Liver (tissue), 9 donors: ENCODE measurements around the gene NISCH. TPM values are rescaled to one million over a fixed set of nuclear protein-coding genes. Genes with fewer than 3 reads are reported as not detected.

Experiments used
- DNase-seq: peaks from one replicate; pipeline ENCODE4 v3.0.0-alpha.2; 2017; ENCODE audit warnings: low spot score
- H3K27ac ChIP-seq, 2 donors: one replicate each; pipeline ENCODE4 v1.7.0; 2013; ENCODE audit warnings: inconsistent platforms in 2 of 2, low read length in 2 of 2, control low read depth in 1 of 2, low read depth in 1 of 2, mild to moderate bottlenecking in 1 of 2
- H3K27me3 ChIP-seq, 4 donors: one replicate each; pipeline versions ENCODE4 v1.6.1 to v1.7.0; 2013; ENCODE audit warnings: low read length in 3 of 4, inconsistent platforms in 1 of 4, mild to moderate bottlenecking in 1 of 4, moderate library complexity in 1 of 4; ENCODE audit not compliant: control insufficient read depth in 4 of 4, insufficient read depth in 4 of 4
- H3K36me3 ChIP-seq, 4 donors: one replicate each; pipeline versions ENCODE4 v1.6.1 to v1.7.0; 2013; ENCODE audit warnings: low read length in 3 of 4, mild to moderate bottlenecking in 3 of 4, low read depth in 1 of 4, moderate library complexity in 1 of 4; ENCODE audit not compliant: control insufficient read depth in 4 of 4, insufficient read depth in 3 of 4
- H3K4me1 ChIP-seq, 4 donors: one replicate each; pipeline versions ENCODE4 v1.6.1 to v1.7.0; 2013; ENCODE audit warnings: low read length in 3 of 4, mild to moderate bottlenecking in 3 of 4, moderate library complexity in 1 of 4; ENCODE audit not compliant: control insufficient read depth in 4 of 4, insufficient read depth in 4 of 4
- H3K4me3 ChIP-seq, 3 donors: one replicate each; pipeline versions ENCODE4 v1.6.1 to v1.7.0; 2013; ENCODE audit warnings: low read length in 3 of 3, control low read depth in 1 of 3, low read depth in 1 of 3, mild to moderate bottlenecking in 1 of 3
- H3K9ac ChIP-seq, 2 donors: one replicate each; pipeline ENCODE4 v1.7.0; 2013; ENCODE audit warnings: low read length in 2 of 2, mild to moderate bottlenecking in 2 of 2, moderate library complexity in 2 of 2, control low read depth in 1 of 2, low read depth in 1 of 2
- H3K9me3 ChIP-seq, 4 donors: one replicate each; pipeline versions ENCODE4 v1.6.1 to v1.7.0; 2013; ENCODE audit warnings: low read length in 3 of 4; ENCODE audit not compliant: control insufficient read depth in 4 of 4
- EGR1 ChIP-seq, 2 donors: IDR thresholded peaks; 2 replicates each; pipeline ENCODE4 v1.6.1; 2016 to 2018; ENCODE audit warnings: antibody characterized with exemption in 2 of 2, low read depth in 2 of 2
- FOXA1 ChIP-seq: IDR thresholded peaks from 2 replicates; pipeline ENCODE4 v1.6.1; 2016; ENCODE audit warnings: antibody characterized with exemption
- FOXA2 ChIP-seq: IDR thresholded peaks from 2 replicates; pipeline ENCODE4 v1.6.1; 2016; ENCODE audit warnings: antibody characterized with exemption
- GABPA ChIP-seq, 2 donors: IDR thresholded peaks in 1 of 2; conservative IDR thresholded peaks in 1 of 2; 2 replicates each; pipeline ENCODE4 v1.6.1; 2016; ENCODE audit warnings: antibody characterized with exemption in 2 of 2, mild to moderate bottlenecking in 1 of 2, moderate library complexity in 1 of 2
- HNF4A ChIP-seq, 2 donors: conservative IDR thresholded peaks; 2 replicates each; pipeline ENCODE4 v1.6.1; 2016; ENCODE audit warnings: antibody characterized with exemption in 2 of 2, mild to moderate bottlenecking in 2 of 2
- HNF4G ChIP-seq: IDR thresholded peaks from 2 replicates; pipeline ENCODE4 v1.6.1; 2016; ENCODE audit warnings: antibody characterized with exemption
- JUND ChIP-seq, 2 donors: IDR thresholded peaks; 2 replicates each; pipeline ENCODE4 v1.6.1; 2016; ENCODE audit warnings: antibody characterized with exemption in 2 of 2
- RAD21 ChIP-seq, 2 donors: IDR thresholded peaks; 2 replicates each; pipeline ENCODE4 v1.6.1; 2016; ENCODE audit warnings: antibody characterized with exemption in 2 of 2, mild to moderate bottlenecking in 2 of 2
- RXRA ChIP-seq, 2 donors: IDR thresholded peaks; 2 replicates each; pipeline ENCODE4 v1.6.1; 2017 to 2018; ENCODE audit warnings: antibody characterized with exemption in 2 of 2, mild to moderate bottlenecking in 1 of 2
- SP1 ChIP-seq: IDR thresholded peaks from 2 replicates; pipeline ENCODE4 v1.6.1; 2018; ENCODE audit warnings: antibody characterized with exemption, mild to moderate bottlenecking
- TAF1 ChIP-seq: conservative IDR thresholded peaks from 2 replicates; pipeline ENCODE4 v1.6.1; 2016; ENCODE audit warnings: antibody characterized with exemption, mild to moderate bottlenecking
- YY1 ChIP-seq: IDR thresholded peaks from 2 replicates; pipeline ENCODE4 v1.6.1; 2016; ENCODE audit warnings: antibody characterized with exemption, mild to moderate bottlenecking
- WGBS: extraction: QIAGEN DNeasy Blood & Tissue Kit; methylation state at CpG from one replicate; pipeline ENCODE4 v1.1.7; 2013; 5-methylcytosine and 5-hydroxymethylcytosine counted together
- polyA plus RNA-seq, 2 donors: library from polyadenylated mRNA; stranded (reverse) in 1 of 2; unstranded in 1 of 2; fragments of 200-250 nt in 1 of 2; fragments of >200 nt in 1 of 2; fragmentation: Nextera tagmentation in 1 of 2; extraction: Ambion mirVana in 1 of 2; gene quantifications; one replicate each; pipeline versions ENCODE4 v1.2.1 to v1.2.3, GENCODE V29; 2013 to 2015
- total RNA-seq, 2 donors: library from RNA; depleted of rRNA; stranded (reverse); fragments of >200 nt; gene quantifications; one replicate each; pipeline ENCODE4 v1.2.3, GENCODE V29; 2014
- TF ChIP-seq, protein P1 (sequence below): IDR thresholded peaks from 2 replicates; pipeline ENCODE4 v1.6.1; 2016; ENCODE audit warnings: antibody characterized with exemption
- TF ChIP-seq, protein P2 (sequence below): fragments of 150-350 bp; IDR thresholded peaks from 2 replicates; pipeline ENCODE4 v1.5.1; 2017; ENCODE audit warnings: improper control_type of control experiment, low read depth, low read length; ENCODE audit not compliant: missing input control
- TF ChIP-seq, protein P3 (sequence below): IDR thresholded peaks from 2 replicates; pipeline ENCODE4 v1.6.1; 2016; ENCODE audit warnings: antibody characterized with exemption
- TF ChIP-seq, protein P4 (sequence below): IDR thresholded peaks from 2 replicates; pipeline ENCODE4 v1.6.1; 2016; ENCODE audit warnings: antibody characterized with exemption
- TF ChIP-seq, protein P5 (sequence below): IDR thresholded peaks from 2 replicates; pipeline ENCODE4 v1.6.1; 2016; ENCODE audit warnings: antibody characterized with exemption, mild to moderate bottlenecking
- donor health status: healthy.
- donor health status: healthy.
- donor health status: healthy.
- donor health status: healthy.
- donor health status: healthy.

Gene NISCH
- total and polyA plus RNA-seq, 4 donors: 10.8 to 39.8 (median 17.6) TPM

DNA sequence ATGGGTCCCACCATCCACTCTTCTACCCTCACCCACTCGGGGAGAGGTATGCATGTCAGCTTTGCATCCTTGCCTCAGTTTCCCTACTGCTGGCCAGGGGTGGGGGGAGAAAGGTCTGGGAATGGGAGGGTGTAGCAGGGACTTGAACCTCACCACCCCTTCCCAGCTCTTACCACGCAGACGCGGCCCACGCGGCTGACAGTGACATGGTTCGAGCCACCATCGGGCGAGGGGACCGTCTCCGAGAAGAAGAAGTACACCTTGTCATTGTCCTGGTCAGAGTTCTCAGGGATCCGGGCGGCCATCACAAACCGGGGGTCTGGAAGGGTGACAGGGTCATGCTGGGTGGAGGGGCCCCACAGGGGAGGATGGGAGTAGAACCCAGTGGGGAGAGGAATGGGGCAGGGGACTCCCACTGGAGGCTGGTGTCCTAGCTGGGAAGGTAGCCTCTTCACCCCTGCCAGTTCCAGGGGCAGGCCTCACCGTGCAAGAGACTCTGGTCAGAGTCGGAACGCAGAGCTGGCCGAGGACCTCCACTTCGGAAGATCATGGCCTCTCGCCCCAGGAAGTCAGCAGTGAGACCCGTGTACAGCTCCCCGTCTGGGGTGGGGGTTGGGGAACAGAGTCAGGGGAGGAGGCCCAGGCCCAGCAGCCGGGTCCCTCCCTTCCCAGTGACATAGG is 14.2 kb upstream of the NISCH start:
- 95% methylated on average over 23 of the region's 23 CpGs for WGBS
- no peaks in the 10 kb centered on the region for H3K9me3 ChIP-seq
- H3K27me3 ChIP-seq: no peaks in the 10 kb centered on the region
- H3K36me3 ChIP-seq: no peaks in the 10 kb centered on the region
- no peak for DNase-seq
- H3K4me1 ChIP-seq: peaks cover 0 to 4% (median 1%) of the 10 kb centered on the region in 4 donors
- no peak overlapping the region for H3K4me3 ChIP-seq
- H3K9ac ChIP-seq: no peak overlapping the region
- TF ChIP-seq JUND (IDR thresholded peaks at IDR 0.05) (no peak), EGR1 (IDR thresholded peaks at IDR 0.05; ENCODE audit: low read depth in 2 of 2) (no peak), HNF4A (conservative IDR thresholded peaks at IDR 0.05) (no peak), RAD21 (IDR thresholded peaks at IDR 0.05) (no peak), FOXA1 (no peak), FOXA2 (no peak), HNF4G (no peak), TAF1 (no peak)
- TF ChIP-seq, protein P1, sequence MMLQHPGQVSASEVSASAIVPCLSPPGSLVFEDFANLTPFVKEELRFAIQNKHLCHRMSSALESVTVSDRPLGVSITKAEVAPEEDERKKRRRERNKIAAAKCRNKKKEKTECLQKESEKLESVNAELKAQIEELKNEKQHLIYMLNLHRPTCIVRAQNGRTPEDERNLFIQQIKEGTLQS: no peak
- TF ChIP-seq, protein P2, sequence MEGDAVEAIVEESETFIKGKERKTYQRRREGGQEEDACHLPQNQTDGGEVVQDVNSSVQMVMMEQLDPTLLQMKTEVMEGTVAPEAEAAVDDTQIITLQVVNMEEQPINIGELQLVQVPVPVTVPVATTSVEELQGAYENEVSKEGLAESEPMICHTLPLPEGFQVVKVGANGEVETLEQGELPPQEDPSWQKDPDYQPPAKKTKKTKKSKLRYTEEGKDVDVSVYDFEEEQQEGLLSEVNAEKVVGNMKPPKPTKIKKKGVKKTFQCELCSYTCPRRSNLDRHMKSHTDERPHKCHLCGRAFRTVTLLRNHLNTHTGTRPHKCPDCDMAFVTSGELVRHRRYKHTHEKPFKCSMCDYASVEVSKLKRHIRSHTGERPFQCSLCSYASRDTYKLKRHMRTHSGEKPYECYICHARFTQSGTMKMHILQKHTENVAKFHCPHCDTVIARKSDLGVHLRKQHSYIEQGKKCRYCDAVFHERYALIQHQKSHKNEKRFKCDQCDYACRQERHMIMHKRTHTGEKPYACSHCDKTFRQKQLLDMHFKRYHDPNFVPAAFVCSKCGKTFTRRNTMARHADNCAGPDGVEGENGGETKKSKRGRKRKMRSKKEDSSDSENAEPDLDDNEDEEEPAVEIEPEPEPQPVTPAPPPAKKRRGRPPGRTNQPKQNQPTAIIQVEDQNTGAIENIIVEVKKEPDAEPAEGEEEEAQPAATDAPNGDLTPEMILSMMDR: no peak
- TF ChIP-seq, protein P3, sequence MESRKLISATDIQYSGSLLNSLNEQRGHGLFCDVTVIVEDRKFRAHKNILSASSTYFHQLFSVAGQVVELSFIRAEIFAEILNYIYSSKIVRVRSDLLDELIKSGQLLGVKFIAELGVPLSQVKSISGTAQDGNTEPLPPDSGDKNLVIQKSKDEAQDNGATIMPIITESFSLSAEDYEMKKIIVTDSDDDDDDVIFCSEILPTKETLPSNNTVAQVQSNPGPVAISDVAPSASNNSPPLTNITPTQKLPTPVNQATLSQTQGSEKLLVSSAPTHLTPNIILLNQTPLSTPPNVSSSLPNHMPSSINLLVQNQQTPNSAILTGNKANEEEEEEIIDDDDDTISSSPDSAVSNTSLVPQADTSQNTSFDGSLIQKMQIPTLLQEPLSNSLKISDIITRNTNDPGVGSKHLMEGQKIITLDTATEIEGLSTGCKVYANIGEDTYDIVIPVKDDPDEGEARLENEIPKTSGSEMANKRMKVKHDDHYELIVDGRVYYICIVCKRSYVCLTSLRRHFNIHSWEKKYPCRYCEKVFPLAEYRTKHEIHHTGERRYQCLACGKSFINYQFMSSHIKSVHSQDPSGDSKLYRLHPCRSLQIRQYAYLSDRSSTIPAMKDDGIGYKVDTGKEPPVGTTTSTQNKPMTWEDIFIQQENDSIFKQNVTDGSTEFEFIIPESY: no peak
- H3K27ac ChIP-seq: no peak overlapping the region

DNA sequence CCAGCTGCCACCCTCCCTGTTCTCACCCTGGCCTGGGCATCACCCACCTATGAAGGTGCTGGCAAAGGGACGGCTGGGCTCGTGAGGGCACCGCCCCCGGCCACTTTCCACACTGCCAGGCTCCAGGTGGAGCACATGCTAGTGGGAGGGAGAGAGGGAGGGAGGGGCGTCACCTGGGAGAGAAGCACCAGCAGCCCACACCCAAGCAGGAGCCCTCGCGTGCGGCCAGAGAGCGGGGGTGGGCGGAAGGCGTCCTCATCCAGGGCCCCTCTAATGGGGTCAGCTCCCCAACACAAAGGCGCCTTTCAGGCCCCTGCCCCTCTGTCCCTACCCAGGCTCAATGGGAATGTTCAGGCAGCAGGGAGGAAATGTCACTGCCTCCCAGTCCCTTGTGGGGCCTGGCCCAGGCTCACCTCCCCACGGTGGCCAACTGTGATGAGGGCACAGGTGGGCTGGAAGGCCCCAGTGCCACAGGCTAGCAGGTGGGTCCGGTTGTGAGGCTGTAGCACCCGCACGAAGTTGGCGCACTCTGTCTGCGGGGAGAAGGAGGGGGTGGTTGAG is 13.6 kb upstream of the NISCH start:
- H3K27me3 ChIP-seq: no peaks in the 10 kb centered on the region
- H3K9ac ChIP-seq: no peak overlapping the region
- 93% methylated on average over 18 of the region's 18 CpGs for WGBS
- H3K4me1 ChIP-seq: peaks cover 0 to 4% (median 2%) of the 10 kb centered on the region in 4 donors
- DNase-seq: no peak
- no peaks in the 10 kb centered on the region for H3K9me3 ChIP-seq
- H3K36me3 ChIP-seq: no peaks in the 10 kb centered on the region
- no peak overlapping the region for H3K27ac ChIP-seq
- no peak overlapping the region for H3K4me3 ChIP-seq
- TF ChIP-seq SP1 (no peak), RAD21 (IDR thresholded peaks at IDR 0.05) (no peak), HNF4G (no peak), YY1 (no peak), EGR1 (IDR thresholded peaks at IDR 0.05; ENCODE audit: low read depth in 2 of 2) (no peak), JUND (IDR thresholded peaks at IDR 0.05) (no peak), FOXA1 (no peak), FOXA2 (no peak), TAF1 (no peak), RXRA (IDR thresholded peaks at IDR 0.05) (no peak), GABPA (IDR thresholded peaks at IDR 0.05 in 1 of 2, conservative IDR thresholded peaks at IDR 0.05 in 1 of 2) (no peak), HNF4A (conservative IDR thresholded peaks at IDR 0.05) (no peak)
- TF ChIP-seq, protein P1: no peak
- TF ChIP-seq, protein P4, sequence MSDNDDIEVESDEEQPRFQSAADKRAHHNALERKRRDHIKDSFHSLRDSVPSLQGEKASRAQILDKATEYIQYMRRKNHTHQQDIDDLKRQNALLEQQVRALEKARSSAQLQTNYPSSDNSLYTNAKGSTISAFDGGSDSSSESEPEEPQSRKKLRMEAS: no peak
- TF ChIP-seq, protein P3: no peak
- TF ChIP-seq, protein P5, sequence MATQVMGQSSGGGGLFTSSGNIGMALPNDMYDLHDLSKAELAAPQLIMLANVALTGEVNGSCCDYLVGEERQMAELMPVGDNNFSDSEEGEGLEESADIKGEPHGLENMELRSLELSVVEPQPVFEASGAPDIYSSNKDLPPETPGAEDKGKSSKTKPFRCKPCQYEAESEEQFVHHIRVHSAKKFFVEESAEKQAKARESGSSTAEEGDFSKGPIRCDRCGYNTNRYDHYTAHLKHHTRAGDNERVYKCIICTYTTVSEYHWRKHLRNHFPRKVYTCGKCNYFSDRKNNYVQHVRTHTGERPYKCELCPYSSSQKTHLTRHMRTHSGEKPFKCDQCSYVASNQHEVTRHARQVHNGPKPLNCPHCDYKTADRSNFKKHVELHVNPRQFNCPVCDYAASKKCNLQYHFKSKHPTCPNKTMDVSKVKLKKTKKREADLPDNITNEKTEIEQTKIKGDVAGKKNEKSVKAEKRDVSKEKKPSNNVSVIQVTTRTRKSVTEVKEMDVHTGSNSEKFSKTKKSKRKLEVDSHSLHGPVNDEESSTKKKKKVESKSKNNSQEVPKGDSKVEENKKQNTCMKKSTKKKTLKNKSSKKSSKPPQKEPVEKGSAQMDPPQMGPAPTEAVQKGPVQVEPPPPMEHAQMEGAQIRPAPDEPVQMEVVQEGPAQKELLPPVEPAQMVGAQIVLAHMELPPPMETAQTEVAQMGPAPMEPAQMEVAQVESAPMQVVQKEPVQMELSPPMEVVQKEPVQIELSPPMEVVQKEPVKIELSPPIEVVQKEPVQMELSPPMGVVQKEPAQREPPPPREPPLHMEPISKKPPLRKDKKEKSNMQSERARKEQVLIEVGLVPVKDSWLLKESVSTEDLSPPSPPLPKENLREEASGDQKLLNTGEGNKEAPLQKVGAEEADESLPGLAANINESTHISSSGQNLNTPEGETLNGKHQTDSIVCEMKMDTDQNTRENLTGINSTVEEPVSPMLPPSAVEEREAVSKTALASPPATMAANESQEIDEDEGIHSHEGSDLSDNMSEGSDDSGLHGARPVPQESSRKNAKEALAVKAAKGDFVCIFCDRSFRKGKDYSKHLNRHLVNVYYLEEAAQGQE: no peak
- TF ChIP-seq, protein P2: no peak
